GM23338 (cell line): Measurements from ENCODE around the gene CYB5R3. TPM values are rescaled to one million over a fixed set of nuclear protein-coding genes. Genes with fewer than 3 reads are reported as not detected.
A peak's percentile ranks its signal among the peaks of the same experiment; 100 is the strongest.

ENCODE experiments used
- ATAC-seq: fragments of 200-7000 bp; cut with Tn5 transposase; 3 replicates; pipeline ENCODE4 v1.9.1; 2020
- DNase-seq: peaks from one replicate; pipeline ENCODE4 v3.0.0-alpha.2; 2015; ENCODE audit warnings: low spot score
- H2AFZ ChIP-seq: fragments of 200-600 bp; sonication (generic); 2 replicates; pipeline ENCODE4 v1.8.0; 2016; ENCODE audit warnings: antibody characterized with exemption, mild to moderate bottlenecking, moderate library complexity
- H3F3A ChIP-seq: fragments of 200-600 bp; sonication (generic); replicated peaks from 2 replicates; pipeline ENCODE4 v1.8.0; 2017; ENCODE audit warnings: antibody characterized with exemption, mixed run types, low read depth
- H3K27ac ChIP-seq: fragments of 200-600 bp; sonication (generic); 2 replicates; pipeline ENCODE4 v1.6.1; 2016; ENCODE audit warnings: low read depth
- H3K27me3 ChIP-seq: fragments of 200-600 bp; sonication (generic); 2 replicates; pipeline ENCODE4 v1.8.0; 2016; ENCODE audit warnings: mild to moderate bottlenecking, mixed run types, moderate library complexity; ENCODE audit not compliant: insufficient read depth
- H3K36me3 ChIP-seq: fragments of 200-600 bp; sonication (generic); 2 replicates; pipeline ENCODE4 v1.8.0; 2016; ENCODE audit warnings: mild to moderate bottlenecking; ENCODE audit not compliant: insufficient read depth
- H3K4me1 ChIP-seq: fragments of 200-600 bp; sonication (generic); 2 replicates; pipeline ENCODE4 v1.8.0; 2016; ENCODE audit warnings: mild to moderate bottlenecking, moderate library complexity; ENCODE audit not compliant: insufficient read depth
- H3K4me2 ChIP-seq: fragments of 200-600 bp; sonication (generic); 2 replicates; pipeline ENCODE4 v1.7.1; 2017; ENCODE audit warnings: mixed run types
- H3K4me3 ChIP-seq: fragments of 200-600 bp; sonication (generic); 2 replicates; pipeline ENCODE4 v1.6.1; 2016; ENCODE audit warnings: mixed run types
- H3K79me2 ChIP-seq: fragments of 200-600 bp; sonication (generic); replicated peaks from 2 replicates; pipeline ENCODE4 v1.8.0; 2017; ENCODE audit warnings: mild to moderate bottlenecking; ENCODE audit not compliant: insufficient read depth
- H3K9me2 ChIP-seq: fragments of 200-600 bp; sonication (generic); 2 replicates; pipeline ENCODE4 v1.8.0; 2017; ENCODE audit not compliant: insufficient read depth
- H4K20me1 ChIP-seq: fragments of 200-600 bp; sonication (generic); replicated peaks from 2 replicates; pipeline ENCODE4 v1.8.0; 2017; ENCODE audit warnings: mild to moderate bottlenecking; ENCODE audit not compliant: insufficient read depth
- H3K27ac Mint-ChIP-seq: 2 replicates; pipeline ENCODE4 v1.8.0; 2020; ENCODE audit warnings: inconsistent platforms, mild to moderate bottlenecking, moderate library complexity, mixed read lengths
- H3K27me3 Mint-ChIP-seq: 3 replicates; pipeline ENCODE4 v1.8.0; 2022; ENCODE audit warnings: low read depth, mild to moderate bottlenecking, moderate library complexity, mixed read lengths, inconsistent platforms; ENCODE audit not compliant: insufficient read depth, poor library complexity
- H3K36me3 Mint-ChIP-seq: 3 replicates; pipeline ENCODE4 v1.8.0; 2021; ENCODE audit warnings: low read depth, mild to moderate bottlenecking, inconsistent platforms, moderate library complexity, mixed read lengths
- H3K4me1 Mint-ChIP-seq: 3 replicates; pipeline ENCODE4 v1.8.0; 2020; ENCODE audit warnings: mild to moderate bottlenecking, inconsistent platforms, mixed read lengths
- H3K4me3 Mint-ChIP-seq: 3 replicates; pipeline ENCODE4 v1.8.0; 2021; ENCODE audit warnings: moderate library complexity, mild to moderate bottlenecking, inconsistent platforms, mixed read lengths
- H3K9me3 Mint-ChIP-seq: 3 replicates; pipeline ENCODE4 v1.8.0; 2020; ENCODE audit warnings: moderate library complexity, mild to moderate bottlenecking, inconsistent platforms, mixed read lengths
- EZH2 ChIP-seq: fragments of 200-600 bp; sonication (generic); IDR thresholded peaks from one replicate; pipeline ENCODE4 v1.8.0; 2017; ENCODE audit warnings: antibody characterized with exemption, mild to moderate bottlenecking, low read depth; ENCODE audit not compliant: unreplicated experiment
- EZH2phosphoT487 ChIP-seq: fragments of 200-600 bp; sonication (generic); IDR thresholded peaks from one replicate; pipeline ENCODE4 v1.8.1; 2018; ENCODE audit warnings: antibody characterized with exemption; ENCODE audit not compliant: unreplicated experiment
- JUNB ChIP-seq: IDR thresholded peaks from one replicate; pipeline ENCODE4 v1.6.1; 2016; ENCODE audit warnings: antibody characterized with exemption; ENCODE audit not compliant: unreplicated experiment
- NANOG ChIP-seq: IDR thresholded peaks from 2 replicates; pipeline ENCODE4 v1.6.1; 2016; ENCODE audit warnings: antibody characterized with exemption, borderline replicate concordance
- POLR2AphosphoS5 ChIP-seq: IDR thresholded peaks from 2 replicates; pipeline ENCODE4 v1.6.1; 2016; ENCODE audit warnings: antibody characterized with exemption, low read depth
- STAT1 ChIP-seq: IDR thresholded peaks from one replicate; pipeline ENCODE4 v1.6.1; 2016; ENCODE audit warnings: antibody characterized with exemption; ENCODE audit not compliant: unreplicated experiment
- ZNF114 ChIP-seq: fragments of 250-450 bp; sonication (Bioruptor Pico); IDR thresholded peaks from 2 replicates; pipeline ENCODE4 v1.5.0; 2020; ENCODE audit warnings: mild to moderate bottlenecking, moderate library complexity
- polyA plus RNA-seq: library from polyadenylated mRNA; unstranded; fragments of >200 nt; fragmentation: Nextera tagmentation; extraction: Ambion mirVana; gene quantifications from 2 replicates; pipeline ENCODE4 v1.2.1, GENCODE V29; 2016
- total RNA-seq: library from RNA; depleted of rRNA; stranded (reverse); fragments of >200 nt; shearing (Covaris generic); gene quantifications from 2 replicates; pipeline ENCODE4 v1.2.3, GENCODE V29; 2014
- TF ChIP-seq, protein P1 (sequence below): IDR thresholded peaks from 2 replicates; pipeline ENCODE4 v1.6.1; 2016; ENCODE audit warnings: antibody characterized with exemption
- TF ChIP-seq, protein P2 (sequence below), 2 experiments: fragments of 200-600 bp in 1 of 2; sonication (generic) in 1 of 2; conservative IDR thresholded peaks; 2 replicates each; pipeline versions ENCODE4 v1.5.1 to v1.6.1; 2016 to 2017; ENCODE audit warnings: antibody characterized with exemption in 2 of 2, low read depth in 2 of 2, mild to moderate bottlenecking in 2 of 2, moderate library complexity in 1 of 2
- TF ChIP-seq, protein P3 (sequence below): fragments of 250-450 bp; sonication (Bioruptor Pico); IDR thresholded peaks from 2 replicates; pipeline ENCODE4 v1.5.0; 2020; ENCODE audit warnings: mild to moderate bottlenecking, moderate library complexity

CYB5R3 gene
- total and polyA plus RNA-seq, 2 experiments from 2014 or later = 76.2 to 76.9 TPM

DNA sequence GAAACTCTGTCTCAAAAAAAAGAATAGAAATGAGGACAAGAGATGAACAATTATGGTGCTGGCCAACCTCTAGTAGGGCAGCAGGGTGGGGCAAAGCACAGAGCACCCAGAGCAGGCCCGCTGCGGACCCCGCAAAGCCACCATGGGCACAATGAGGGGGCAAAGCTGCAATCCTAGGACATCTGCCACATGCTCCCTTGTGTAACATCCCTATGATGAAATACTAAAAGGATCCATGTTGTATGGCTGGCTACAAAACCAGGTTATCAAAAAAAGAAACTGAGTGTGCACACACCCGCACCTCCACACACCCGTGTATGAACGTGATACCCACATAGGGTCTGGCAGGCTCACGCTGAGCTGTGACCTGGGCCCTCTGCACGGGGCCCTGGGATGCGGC, 16.2 kb downstream of the CYB5R3 start (continued):
- TF ChIP-seq EZH2phosphoT487 = no peak
- TF ChIP-seq JUNB = no peak
- no peak for TF ChIP-seq NANOG
- no peak for TF ChIP-seq ZNF114 (CRISPR knock-in tag)
- TF ChIP-seq, protein P1, sequence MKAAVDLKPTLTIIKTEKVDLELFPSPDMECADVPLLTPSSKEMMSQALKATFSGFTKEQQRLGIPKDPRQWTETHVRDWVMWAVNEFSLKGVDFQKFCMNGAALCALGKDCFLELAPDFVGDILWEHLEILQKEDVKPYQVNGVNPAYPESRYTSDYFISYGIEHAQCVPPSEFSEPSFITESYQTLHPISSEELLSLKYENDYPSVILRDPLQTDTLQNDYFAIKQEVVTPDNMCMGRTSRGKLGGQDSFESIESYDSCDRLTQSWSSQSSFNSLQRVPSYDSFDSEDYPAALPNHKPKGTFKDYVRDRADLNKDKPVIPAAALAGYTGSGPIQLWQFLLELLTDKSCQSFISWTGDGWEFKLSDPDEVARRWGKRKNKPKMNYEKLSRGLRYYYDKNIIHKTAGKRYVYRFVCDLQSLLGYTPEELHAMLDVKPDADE = no peak
- no peak for TF ChIP-seq POLR2AphosphoS5
- TF ChIP-seq EZH2 = no peak
- TF ChIP-seq, protein P2, sequence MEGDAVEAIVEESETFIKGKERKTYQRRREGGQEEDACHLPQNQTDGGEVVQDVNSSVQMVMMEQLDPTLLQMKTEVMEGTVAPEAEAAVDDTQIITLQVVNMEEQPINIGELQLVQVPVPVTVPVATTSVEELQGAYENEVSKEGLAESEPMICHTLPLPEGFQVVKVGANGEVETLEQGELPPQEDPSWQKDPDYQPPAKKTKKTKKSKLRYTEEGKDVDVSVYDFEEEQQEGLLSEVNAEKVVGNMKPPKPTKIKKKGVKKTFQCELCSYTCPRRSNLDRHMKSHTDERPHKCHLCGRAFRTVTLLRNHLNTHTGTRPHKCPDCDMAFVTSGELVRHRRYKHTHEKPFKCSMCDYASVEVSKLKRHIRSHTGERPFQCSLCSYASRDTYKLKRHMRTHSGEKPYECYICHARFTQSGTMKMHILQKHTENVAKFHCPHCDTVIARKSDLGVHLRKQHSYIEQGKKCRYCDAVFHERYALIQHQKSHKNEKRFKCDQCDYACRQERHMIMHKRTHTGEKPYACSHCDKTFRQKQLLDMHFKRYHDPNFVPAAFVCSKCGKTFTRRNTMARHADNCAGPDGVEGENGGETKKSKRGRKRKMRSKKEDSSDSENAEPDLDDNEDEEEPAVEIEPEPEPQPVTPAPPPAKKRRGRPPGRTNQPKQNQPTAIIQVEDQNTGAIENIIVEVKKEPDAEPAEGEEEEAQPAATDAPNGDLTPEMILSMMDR (conservative IDR thresholded peaks at IDR 0.05; ENCODE audit: low read depth in 2 of 2) = no peak
- no peak for TF ChIP-seq STAT1

DNA sequence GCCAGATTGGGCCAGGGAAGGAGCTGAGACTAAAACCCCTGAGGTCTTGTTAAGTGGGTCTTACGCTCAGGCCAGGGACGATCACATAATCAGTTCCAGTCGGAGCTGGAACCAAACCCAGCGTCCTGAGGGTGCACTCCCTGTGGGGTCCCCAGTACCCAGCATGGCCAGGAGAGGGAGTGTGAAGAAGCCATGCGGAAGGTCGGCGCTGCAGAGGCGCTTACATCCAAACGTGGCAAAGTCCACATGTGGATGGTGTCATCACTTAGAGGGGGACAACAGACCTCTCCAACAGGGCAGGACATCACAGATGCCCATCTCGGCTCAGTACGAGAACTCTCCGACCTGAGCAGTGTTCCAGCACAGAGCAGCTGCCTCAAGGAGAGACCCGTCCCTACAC, 17.1 kb downstream of the CYB5R3 start:
- Histone ChIP-seq H3K36me3 (peaks cover 5% of the 10 kb centered on the region; the same call in 1 of the 2 replicates), H3K27ac (no peak overlapping the region), H3K9me2 (no peaks in the 10 kb centered on the region), H3F3A (no peaks in the 10 kb centered on the region), H3K4me1 (no peaks in the 10 kb centered on the region), H3K4me2 (no peak overlapping the region), H3K79me2 (no peaks in the 10 kb centered on the region), H4K20me1 (no peaks in the 10 kb centered on the region), H3K27me3 (no peaks in the 10 kb centered on the region), H3K4me3 (no peak overlapping the region), H2AFZ (no peak overlapping the region)
- no peak overlapping the region for H3K4me3 Mint-ChIP-seq
- H3K27ac Mint-ChIP-seq = no peak overlapping the region
- no peaks in the 10 kb centered on the region for H3K4me1 Mint-ChIP-seq
- ATAC-seq = peak; percentile 84
- peaks cover 13% of the 10 kb centered on the region for H3K27me3 Mint-ChIP-seq
- H3K36me3 Mint-ChIP-seq = peaks cover 27% of the 10 kb centered on the region
- peak; percentile 58 for DNase-seq
- TF ChIP-seq, protein P3, sequence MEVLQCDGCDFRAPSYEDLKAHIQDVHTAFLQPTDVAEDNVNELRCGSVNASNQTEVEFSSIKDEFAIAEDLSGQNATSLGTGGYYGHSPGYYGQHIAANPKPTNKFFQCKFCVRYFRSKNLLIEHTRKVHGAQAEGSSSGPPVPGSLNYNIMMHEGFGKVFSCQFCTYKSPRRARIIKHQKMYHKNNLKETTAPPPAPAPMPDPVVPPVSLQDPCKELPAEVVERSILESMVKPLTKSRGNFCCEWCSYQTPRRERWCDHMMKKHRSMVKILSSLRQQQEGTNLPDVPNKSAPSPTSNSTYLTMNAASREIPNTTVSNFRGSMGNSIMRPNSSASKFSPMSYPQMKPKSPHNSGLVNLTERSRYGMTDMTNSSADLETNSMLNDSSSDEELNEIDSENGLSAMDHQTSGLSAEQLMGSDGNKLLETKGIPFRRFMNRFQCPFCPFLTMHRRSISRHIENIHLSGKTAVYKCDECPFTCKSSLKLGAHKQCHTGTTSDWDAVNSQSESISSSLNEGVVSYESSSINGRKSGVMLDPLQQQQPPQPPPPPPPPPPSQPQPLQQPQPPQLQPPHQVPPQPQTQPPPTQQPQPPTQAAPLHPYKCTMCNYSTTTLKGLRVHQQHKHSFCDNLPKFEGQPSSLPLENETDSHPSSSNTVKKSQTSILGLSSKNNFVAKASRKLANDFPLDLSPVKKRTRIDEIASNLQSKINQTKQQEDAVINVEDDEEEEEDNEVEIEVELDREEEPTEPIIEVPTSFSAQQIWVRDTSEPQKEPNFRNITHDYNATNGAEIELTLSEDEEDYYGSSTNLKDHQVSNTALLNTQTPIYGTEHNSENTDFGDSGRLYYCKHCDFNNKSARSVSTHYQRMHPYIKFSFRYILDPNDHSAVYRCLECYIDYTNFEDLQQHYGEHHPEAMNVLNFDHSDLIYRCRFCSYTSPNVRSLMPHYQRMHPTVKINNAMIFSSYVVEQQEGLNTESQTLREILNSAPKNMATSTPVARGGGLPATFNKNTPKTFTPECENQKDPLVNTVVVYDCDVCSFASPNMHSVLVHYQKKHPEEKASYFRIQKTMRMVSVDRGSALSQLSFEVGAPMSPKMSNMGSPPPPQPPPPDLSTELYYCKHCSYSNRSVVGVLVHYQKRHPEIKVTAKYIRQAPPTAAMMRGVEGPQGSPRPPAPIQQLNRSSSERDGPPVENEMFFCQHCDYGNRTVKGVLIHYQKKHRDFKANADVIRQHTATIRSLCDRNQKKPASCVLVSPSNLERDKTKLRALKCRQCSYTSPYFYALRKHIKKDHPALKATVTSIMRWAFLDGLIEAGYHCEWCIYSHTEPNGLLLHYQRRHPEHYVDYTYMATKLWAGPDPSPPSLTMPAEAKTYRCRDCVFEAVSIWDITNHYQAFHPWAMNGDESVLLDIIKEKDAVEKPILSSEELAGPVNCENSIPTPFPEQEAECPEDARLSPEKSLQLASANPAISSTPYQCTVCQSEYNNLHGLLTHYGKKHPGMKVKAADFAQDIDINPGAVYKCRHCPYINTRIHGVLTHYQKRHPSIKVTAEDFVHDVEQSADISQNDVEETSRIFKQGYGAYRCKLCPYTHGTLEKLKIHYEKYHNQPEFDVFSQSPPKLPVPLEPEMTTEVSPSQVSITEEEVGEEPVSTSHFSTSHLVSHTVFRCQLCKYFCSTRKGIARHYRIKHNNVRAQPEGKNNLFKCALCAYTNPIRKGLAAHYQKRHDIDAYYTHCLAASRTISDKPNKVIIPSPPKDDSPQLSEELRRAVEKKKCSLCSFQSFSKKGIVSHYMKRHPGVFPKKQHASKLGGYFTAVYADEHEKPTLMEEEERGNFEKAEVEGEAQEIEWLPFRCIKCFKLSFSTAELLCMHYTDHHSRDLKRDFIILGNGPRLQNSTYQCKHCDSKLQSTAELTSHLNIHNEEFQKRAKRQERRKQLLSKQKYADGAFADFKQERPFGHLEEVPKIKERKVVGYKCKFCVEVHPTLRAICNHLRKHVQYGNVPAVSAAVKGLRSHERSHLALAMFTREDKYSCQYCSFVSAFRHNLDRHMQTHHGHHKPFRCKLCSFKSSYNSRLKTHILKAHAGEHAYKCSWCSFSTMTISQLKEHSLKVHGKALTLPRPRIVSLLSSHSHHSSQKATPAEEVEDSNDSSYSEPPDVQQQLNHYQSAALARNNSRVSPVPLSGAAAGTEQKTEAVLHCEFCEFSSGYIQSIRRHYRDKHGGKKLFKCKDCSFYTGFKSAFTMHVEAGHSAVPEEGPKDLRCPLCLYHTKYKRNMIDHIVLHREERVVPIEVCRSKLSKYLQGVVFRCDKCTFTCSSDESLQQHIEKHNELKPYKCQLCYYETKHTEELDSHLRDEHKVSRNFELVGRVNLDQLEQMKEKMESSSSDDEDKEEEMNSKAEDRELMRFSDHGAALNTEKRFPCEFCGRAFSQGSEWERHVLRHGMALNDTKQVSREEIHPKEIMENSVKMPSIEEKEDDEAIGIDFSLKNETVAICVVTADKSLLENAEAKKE (CRISPR knock-in tag) = no peak
- TF ChIP-seq, protein P2 (conservative IDR thresholded peaks at IDR 0.05; ENCODE audit: low read depth in 2 of 2) = peak; percentile 46 to 53
- H3K9me3 Mint-ChIP-seq = no peaks in the 10 kb centered on the region
